K562 treated with DMSO at 1 percent for 24 hours (cell line): ENCODE data around the gene RFPL4AL1. TPM values are rescaled to one million over a fixed set of nuclear protein-coding genes. Genes with fewer than 3 reads are reported as not detected.

ENCODE experiments used
- total RNA-seq: library from RNA; unstranded; fragments of 300-600 nt; gene quantifications from 2 replicates; pipeline ENCODE4 v1.2.3, GENCODE V29; 2022; ENCODE audit warnings: low read depth; ENCODE audit not compliant: insufficient read depth

Gene RFPL4AL1
- 1.7 TPM in 1 of 2 replicates, not detected in the other for total RNA-seq

DNA sequence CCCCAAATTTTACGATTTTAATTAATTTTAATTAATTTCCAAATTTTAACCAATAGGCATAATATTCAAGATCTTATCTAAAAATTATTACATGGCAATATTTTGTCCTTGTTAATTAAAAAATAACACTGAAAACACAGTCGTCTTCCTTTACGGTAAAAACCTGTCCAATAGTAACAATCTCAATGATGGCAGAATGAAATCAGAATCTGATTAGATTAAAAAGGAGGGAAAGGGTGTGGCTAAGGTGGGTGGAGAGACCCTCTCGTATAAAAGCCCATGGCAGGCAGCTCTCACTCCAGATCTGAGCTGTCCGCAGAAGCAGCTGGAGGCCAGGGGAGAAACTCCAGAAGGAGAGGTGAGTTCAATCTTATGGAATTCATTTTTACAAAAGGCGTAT lies at the start of gene RFPL4AL1:
TSS of gene RFPL4AL1 (plus strand) at position 301 of the 400 bp plus-strand sequence. CDS start 2,687 bp downstream, outside the sequence.

DNA sequence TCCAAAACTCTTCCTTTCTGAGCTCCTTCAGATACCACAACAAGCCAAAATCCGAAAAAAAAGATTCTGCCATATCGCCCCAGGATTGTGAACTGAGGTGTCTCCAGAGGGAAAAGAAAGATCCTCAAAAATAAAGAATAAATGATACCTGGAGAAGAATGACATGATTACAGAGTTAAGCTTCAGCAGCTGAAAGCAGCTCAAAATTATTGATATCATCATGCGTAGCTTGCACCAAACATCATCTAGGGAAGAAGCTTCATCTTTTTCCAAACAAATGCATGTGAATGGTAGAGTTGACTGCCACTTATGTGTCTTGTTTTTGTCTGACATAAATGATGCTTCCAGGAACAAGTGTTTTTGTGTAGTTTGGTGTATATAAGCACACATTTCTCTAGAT lies 30.6 kb upstream of the RFPL4AL1 start, which contains the start of gene NLRP9:
TSS of gene NLRP9 (minus strand) at position 101 of the 400 bp plus-strand sequence. CDS start at position 73, 28 bp downstream.

DNA sequence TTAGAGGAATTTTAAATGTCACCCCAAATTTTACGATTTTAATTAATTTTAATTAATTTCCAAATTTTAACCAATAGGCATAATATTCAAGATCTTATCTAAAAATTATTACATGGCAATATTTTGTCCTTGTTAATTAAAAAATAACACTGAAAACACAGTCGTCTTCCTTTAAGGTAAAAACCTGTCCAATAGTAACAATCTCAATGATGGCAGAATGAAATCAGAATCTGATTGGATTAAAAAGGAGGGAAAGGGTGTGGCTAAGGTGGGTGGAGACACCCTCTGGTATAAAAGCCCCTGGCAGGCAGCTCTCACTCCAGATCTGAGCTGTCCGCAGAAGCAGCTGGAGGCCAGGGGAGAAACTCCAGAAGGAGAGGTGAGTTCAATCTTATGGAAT lies 10.1 kb upstream of the RFPL4AL1 start, which contains the start of gene RFPL4A:
TSS of gene RFPL4A (plus strand) at position 301 of the 400 bp plus-strand sequence. CDS start 2,704 bp downstream, outside the sequence.

Other genes with a start within 250 kb of the RFPL4AL1 start
- not detected in 2 replicates for gene SBK2, start 232.0 kb upstream of the RFPL4AL1 start, total RNA-seq
- 0.54 and 0.58 TPM in 2 replicates for gene SBK3, start 223.6 kb upstream of the RFPL4AL1 start, total RNA-seq
- 21.0 and 21.2 TPM in 2 replicates for gene ZNF579, start 188.3 kb upstream of the RFPL4AL1 start, total RNA-seq
- 22.4 and 24.3 TPM in 2 replicates for gene FIZ1, start 169.6 kb upstream of the RFPL4AL1 start, total RNA-seq
- gene ZNF524, start 168.8 kb upstream of the RFPL4AL1 start, total RNA-seq = 36.7 and 51.4 TPM in 2 replicates
- gene ZNF865, start 163.5 kb upstream of the RFPL4AL1 start, total RNA-seq = 42.3 and 49.2 TPM in 2 replicates
- 8.9 and 10.8 TPM in 2 replicates for gene ZNF784, start 144.6 kb upstream of the RFPL4AL1 start, total RNA-seq
- 63.3 and 72.2 TPM in 2 replicates for gene ZNF580, start 128.1 kb upstream of the RFPL4AL1 start, total RNA-seq
- 48.8 and 56.6 TPM in 2 replicates for gene ZNF581, start 125.5 kb upstream of the RFPL4AL1 start, total RNA-seq
- 39.6 and 48.7 TPM in 2 replicates for gene CCDC106, start 120.9 kb upstream of the RFPL4AL1 start, total RNA-seq
- 211 and 216 TPM in 2 replicates for gene U2AF2, start 114.1 kb upstream of the RFPL4AL1 start, total RNA-seq
- gene EPN1, start 93.9 kb upstream of the RFPL4AL1 start, total RNA-seq = 131 and 133 TPM in 2 replicates
- not detected in 2 replicates for gene NLRP9, start 30.7 kb upstream of the RFPL4AL1 start, total RNA-seq
- 2.1 and 3.3 TPM in 2 replicates for gene RFPL4A, start 10.0 kb upstream of the RFPL4AL1 start, total RNA-seq
- gene NLRP11, start 62.9 kb downstream of the RFPL4AL1 start, total RNA-seq = 1.2 and 1.7 TPM in 2 replicates
- 2.2 and 4.8 TPM in 2 replicates for gene NLRP4, start 67.4 kb downstream of the RFPL4AL1 start, total RNA-seq
- gene NLRP13, start 163.2 kb downstream of the RFPL4AL1 start, total RNA-seq = not detected in 2 replicates
- not detected in 2 replicates for gene NLRP8, start 178.7 kb downstream of the RFPL4AL1 start, total RNA-seq
- 0.32 TPM in 1 of 2 replicates, not detected in the other for gene NLRP5, start 217.7 kb downstream of the RFPL4AL1 start, total RNA-seq